Bronchial epithelial cell (primary cell): ENCODE data around the gene GRIK5. TPM values are rescaled to one million over a fixed set of nuclear protein-coding genes. Genes with fewer than 3 reads are reported as not detected.
"Not testable (repeated sequence)": the region's sequence is repeated elsewhere in the genome, so short reads cannot be mapped to it uniquely, and the experiment has no call there.

Experiments
- DNase-seq: peaks from one replicate; pipeline ENCODE4 v3.0.0-alpha.2; 2010; ENCODE audit warnings: low read depth
- FAIRE-seq: peaks from 2 replicates; lab custom pipeline; 2011; peaks lifted over from hg19 to GRCh38; lab: Jason Lieb, UNC
- H3K27me3 ChIP-seq: 2 replicates; pipeline ENCODE4 v1.5.1; 2011; ENCODE audit warnings: low read length; ENCODE audit not compliant: control insufficient read depth, insufficient read depth
- H3K36me3 ChIP-seq: 2 replicates; pipeline ENCODE4 v1.5.1; 2011; ENCODE audit warnings: low read length; ENCODE audit not compliant: control insufficient read depth, insufficient read depth
- H3K4me3 ChIP-seq: 2 replicates; pipeline ENCODE4 v1.5.1; 2011; ENCODE audit warnings: mild to moderate bottlenecking, low read depth, low read length, control low read depth
- total RNA-seq: library from RNA; depleted of rRNA; stranded (reverse); fragments of >200 nt; gene quantifications from 2 replicates; pipeline ENCODE4 v1.2.1, GENCODE V29; 2014
- TF ChIP-seq, protein P1 (sequence below): IDR thresholded peaks from 2 replicates; pipeline ENCODE4 v1.5.1; 2011; ENCODE audit warnings: mild to moderate bottlenecking, moderate library complexity, low read length, control low read depth, inconsistent platforms; ENCODE audit not compliant: insufficient read depth, severe bottlenecking

GRIK5 gene
- total RNA-seq, 1 donor from 2014 or later: under 0.01 TPM

DNA sequence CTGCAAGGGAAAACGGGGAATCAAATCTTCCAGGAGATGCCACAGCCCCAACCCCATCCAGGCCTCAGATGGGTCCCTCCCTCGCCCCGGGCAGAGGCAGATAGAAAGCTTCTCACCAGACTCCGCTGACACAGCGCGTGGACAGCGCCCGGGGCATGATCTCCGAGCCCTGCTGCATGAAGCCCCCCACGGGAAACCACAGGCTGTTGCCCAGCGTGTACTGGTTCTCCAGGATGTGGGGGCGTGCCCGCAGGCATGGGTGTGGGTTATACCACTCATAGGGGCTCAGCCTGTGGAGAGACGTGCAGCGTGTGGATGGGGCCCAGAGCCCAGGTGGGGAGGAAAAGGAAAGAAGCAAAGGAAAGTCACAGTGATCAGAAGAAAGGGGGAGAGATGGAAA lies 48.8 kb downstream of the GRIK5 start:
- DNase-seq (no peak), FAIRE-seq (no peak)
- Histone ChIP-seq H3K27me3 (peaks cover 2% of the 10 kb centered on the region), H3K36me3 (no peaks in the 10 kb centered on the region), H3K4me3 (no peak overlapping the region)
- TF ChIP-seq, protein P1, sequence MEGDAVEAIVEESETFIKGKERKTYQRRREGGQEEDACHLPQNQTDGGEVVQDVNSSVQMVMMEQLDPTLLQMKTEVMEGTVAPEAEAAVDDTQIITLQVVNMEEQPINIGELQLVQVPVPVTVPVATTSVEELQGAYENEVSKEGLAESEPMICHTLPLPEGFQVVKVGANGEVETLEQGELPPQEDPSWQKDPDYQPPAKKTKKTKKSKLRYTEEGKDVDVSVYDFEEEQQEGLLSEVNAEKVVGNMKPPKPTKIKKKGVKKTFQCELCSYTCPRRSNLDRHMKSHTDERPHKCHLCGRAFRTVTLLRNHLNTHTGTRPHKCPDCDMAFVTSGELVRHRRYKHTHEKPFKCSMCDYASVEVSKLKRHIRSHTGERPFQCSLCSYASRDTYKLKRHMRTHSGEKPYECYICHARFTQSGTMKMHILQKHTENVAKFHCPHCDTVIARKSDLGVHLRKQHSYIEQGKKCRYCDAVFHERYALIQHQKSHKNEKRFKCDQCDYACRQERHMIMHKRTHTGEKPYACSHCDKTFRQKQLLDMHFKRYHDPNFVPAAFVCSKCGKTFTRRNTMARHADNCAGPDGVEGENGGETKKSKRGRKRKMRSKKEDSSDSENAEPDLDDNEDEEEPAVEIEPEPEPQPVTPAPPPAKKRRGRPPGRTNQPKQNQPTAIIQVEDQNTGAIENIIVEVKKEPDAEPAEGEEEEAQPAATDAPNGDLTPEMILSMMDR: no peak

DNA sequence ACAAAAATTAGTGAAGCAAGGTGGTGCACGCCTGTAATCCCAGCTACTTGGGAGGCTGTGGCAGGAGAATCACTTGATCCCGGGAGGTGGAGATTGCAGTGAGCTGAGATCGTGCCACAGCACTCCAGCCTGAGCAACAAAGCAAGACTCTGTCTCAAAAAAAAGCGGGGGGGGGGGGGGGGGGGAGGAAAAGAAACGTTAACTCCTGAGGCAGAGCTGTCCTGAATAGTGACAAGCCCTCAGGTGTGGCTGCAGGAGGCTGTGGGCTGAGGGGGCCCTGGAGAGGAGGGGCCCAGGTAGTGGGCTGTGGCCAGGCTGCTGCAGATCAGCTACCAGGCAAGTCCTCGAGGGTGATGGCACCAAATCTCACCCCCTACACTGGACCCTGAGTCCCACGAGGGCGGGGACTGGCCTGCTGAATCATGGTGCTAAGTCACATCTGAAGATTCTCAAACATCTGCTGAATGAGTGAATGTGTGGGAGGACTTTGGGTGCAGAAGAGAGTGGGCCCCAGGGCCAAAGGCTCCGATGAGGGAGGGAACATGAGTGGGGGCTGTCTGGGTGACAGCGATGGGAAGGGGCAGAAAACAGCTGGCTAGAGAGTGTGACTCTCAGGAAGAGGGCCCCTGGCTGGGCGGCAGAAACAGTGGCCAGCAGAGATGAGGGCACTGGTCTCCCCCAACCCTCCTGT lies 51.4 kb downstream of the GRIK5 start:
- H3K4me3 ChIP-seq: no peak overlapping the region
- H3K27me3 ChIP-seq: no peaks in the 10 kb centered on the region
- DNase-seq (peak; percentile 19), FAIRE-seq (no peak)
- TF ChIP-seq, protein P1: no peak
- no peaks in the 10 kb centered on the region for H3K36me3 ChIP-seq

DNA sequence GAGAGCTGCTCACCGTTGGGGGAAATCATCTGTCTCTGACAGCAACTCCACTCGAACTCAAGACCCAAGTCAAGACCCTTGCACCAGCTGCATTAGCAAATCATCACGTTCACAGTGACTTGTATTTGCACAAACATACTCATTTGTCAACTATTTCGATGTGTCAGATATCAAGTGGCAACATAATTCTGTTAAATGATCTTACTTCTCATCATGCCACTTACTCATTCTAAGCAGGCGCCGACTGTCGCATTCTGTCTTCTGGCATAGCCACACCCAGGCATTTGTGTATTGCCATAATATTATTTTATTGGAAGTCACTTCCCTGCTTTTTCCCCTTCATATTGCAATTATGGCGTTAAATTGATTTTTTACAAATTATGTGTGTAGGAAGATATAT lies 53.0 kb downstream of the GRIK5 start:
- H3K4me3 ChIP-seq: no peak overlapping the region
- H3K27me3 ChIP-seq: no peaks in the 10 kb centered on the region
- TF ChIP-seq, protein P1: no peak
- FAIRE-seq: peak; percentile 76
- H3K36me3 ChIP-seq: no peaks in the 10 kb centered on the region
- DNase-seq: peak; percentile 45

DNA sequence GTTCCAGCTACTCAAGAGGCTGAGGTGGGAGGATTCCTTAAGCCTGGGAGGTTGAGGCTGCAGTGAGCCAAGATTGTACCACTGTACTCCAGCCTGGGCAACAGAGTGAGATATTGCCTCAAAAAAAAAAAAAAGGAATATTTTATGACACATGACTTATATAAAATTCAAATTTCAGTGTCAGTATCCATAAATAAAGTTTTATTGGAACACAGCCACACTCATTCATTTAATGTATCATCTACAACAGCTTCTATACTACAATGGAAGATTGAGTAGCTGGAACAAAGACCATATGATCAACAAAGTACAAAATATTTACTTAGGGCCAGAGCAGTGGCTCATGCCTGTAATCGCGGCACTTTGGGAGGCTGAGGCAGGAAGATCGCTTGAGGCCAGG lies 57.3 kb downstream of the GRIK5 start:
- not testable (repeated sequence) for FAIRE-seq

DNA sequence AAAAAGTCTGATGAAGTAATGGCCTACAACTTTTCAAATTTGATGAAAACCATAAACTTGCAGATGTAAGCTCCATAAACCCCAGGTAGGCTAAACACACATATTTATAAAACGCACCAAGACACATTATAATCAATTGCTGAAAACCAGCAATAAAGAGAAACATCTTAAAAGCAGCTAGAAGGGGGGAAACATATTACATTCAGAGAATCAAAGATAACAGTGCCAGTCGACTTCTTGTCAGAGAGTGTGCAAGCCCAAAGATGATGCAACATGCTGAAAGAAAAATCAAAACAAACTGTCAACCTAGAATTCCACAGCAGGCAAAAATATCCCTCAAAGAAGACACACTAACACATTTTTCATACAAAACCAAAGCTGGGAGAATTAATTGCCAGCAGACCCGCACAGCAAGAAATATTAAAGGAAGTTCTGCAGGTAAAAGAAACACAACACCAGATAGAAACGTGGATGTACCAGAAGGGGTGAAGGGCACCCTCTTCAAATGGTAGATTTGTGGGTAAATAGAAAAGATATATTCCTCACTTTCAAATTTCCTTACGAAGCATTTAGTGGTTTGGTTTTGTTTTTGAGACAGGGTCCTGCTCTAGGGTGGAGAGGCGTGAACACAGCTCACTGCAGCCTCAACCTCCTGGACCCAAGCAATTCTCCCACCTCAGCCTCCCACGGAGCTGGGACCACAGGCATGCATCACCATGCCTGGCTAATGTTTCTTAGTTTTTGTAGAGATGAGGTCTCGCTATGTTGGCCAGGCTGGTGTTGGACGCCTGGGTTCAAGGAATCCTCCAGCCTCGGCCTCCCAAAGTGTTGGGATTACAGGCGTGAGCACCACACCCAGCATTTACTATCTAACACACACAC lies 59.5 kb downstream of the GRIK5 start:
- H3K27me3 ChIP-seq: peaks cover 2% of the 10 kb centered on the region
- peak; percentile 52 for FAIRE-seq

More for the DNA sequence above, 57.3 kb downstream of the GRIK5 start:
- H3K27me3 ChIP-seq, DNase-seq, H3K4me3 ChIP-seq, H3K36me3 ChIP-seq: not testable (repeated sequence)

DNA sequence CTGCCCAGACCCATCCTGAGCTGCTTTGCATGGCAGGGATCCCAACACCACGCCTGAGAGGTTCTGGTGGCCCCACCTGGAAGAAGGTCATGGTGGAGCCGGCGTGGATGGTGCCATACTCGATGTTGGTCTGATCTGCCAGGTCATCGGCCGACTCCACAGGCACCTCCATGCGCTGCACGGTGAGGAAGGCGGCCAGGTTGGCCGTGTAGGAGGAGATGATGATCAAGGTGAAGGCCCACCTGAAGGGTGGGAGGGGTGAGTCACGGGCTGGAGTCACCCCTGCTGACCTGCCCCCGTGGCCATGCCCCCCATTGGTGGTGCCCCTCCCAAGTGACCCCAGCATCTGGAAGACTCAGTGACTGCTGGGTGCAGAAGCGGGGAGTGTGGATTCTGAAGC lies 63.4 kb downstream of the GRIK5 start:
- no peaks in the 10 kb centered on the region for H3K36me3 ChIP-seq
- DNase-seq (no peak), FAIRE-seq (no peak)
- H3K4me3 ChIP-seq: no peak overlapping the region
- TF ChIP-seq, protein P1: no peak
- peaks cover 2% of the 10 kb centered on the region for H3K27me3 ChIP-seq

More for the DNA sequence above, 59.5 kb downstream of the GRIK5 start:
- no peak for DNase-seq
- TF ChIP-seq, protein P1: no peak
- Histone ChIP-seq H3K36me3 (no peaks in the 10 kb centered on the region), H3K4me3 (no peak overlapping the region)
